ENCODE data around the gene SMG9. TPM values are rescaled to one million over a fixed set of nuclear protein-coding genes. Genes with fewer than 3 reads are reported as not detected.
"Not testable (repeated sequence)": the region's sequence is repeated elsewhere in the genome, so short reads cannot be mapped to it uniquely, and the experiment has no call there.

SMG9 gene
- total RNA-seq, 1 donor from 2014 or later = 4.7 TPM

DNA sequence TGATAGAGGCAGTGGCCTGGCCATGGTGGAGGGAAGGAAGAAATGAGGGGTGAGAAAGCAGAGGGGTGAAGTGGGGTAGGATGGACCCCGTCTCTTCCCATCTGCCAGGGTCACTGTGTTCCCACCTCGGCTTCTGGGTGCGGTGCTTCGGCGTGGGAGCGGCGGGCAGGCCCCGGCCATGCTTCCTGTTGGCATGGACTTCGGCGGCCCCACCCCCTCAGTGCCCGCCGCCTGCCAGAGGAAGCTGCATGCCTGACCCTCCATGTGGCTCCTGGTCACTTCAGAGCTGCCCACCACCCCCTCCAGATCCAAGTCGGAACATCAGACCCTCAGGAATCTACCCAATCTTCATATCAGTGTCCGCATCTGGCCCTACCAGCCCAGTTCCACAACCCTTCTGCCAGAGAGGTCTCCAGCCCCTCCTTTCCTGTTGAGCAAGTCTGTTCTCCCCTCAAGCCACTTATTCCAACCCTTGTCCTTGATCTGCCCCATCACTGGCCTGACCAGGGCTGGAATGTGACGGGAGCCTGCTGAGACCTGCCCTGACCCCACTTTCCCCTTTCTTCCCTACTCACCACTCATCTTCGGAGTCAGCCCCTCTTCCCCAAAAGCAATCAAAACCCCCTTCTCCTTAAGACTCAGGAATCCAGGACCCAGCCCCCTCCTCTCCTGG, 24.5 kb upstream of the SMG9 start:
- Histone ChIP-seq H3K36me3 (ENCODE audit: control insufficient read depth, insufficient read depth, low read length) (no peaks in the 10 kb centered on the region), H3K4me3 (ENCODE audit: low read depth, low read length) (no peak overlapping the region), H3K27me3 (ENCODE audit: control insufficient read depth, insufficient read depth, low read length) (no peaks in the 10 kb centered on the region)
- no peak for FAIRE-seq
- DNase-seq (ENCODE audit: low read depth) = no peak
- TF ChIP-seq, protein P1, sequence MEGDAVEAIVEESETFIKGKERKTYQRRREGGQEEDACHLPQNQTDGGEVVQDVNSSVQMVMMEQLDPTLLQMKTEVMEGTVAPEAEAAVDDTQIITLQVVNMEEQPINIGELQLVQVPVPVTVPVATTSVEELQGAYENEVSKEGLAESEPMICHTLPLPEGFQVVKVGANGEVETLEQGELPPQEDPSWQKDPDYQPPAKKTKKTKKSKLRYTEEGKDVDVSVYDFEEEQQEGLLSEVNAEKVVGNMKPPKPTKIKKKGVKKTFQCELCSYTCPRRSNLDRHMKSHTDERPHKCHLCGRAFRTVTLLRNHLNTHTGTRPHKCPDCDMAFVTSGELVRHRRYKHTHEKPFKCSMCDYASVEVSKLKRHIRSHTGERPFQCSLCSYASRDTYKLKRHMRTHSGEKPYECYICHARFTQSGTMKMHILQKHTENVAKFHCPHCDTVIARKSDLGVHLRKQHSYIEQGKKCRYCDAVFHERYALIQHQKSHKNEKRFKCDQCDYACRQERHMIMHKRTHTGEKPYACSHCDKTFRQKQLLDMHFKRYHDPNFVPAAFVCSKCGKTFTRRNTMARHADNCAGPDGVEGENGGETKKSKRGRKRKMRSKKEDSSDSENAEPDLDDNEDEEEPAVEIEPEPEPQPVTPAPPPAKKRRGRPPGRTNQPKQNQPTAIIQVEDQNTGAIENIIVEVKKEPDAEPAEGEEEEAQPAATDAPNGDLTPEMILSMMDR (IDR thresholded peaks at IDR 0.05; ENCODE audit: insufficient read depth, low read length, severe bottlenecking) = no peak

DNA sequence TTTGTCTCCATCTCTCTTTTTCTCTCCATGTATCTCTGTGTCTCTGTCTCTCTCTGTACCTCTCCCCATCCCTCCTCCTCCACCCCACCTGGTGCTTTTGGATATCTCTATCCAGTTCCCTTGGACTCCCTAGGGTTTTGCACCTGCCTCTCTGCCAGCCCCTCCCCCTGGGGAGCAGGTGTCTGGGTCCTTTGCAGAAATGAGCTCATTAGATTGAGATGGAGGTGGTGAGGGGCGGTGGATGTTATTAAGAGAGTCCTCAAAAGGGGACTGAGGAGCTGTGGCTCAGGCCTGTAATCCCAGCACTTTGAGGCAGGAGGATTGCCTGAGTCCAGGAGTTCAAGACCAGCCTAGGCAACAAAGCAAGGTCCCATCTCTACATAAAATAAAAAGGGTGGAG, 23.9 kb upstream of the SMG9 start:
- H3K36me3 ChIP-seq (ENCODE audit: control insufficient read depth, insufficient read depth, low read length) = no peaks in the 10 kb centered on the region
- FAIRE-seq = no peak
- no peaks in the 10 kb centered on the region for H3K27me3 ChIP-seq (ENCODE audit: control insufficient read depth, insufficient read depth, low read length)
- DNase-seq (ENCODE audit: low read depth) = no peak
- TF ChIP-seq, protein P1 (IDR thresholded peaks at IDR 0.05; ENCODE audit: insufficient read depth, low read length, severe bottlenecking) = no peak
- no peak overlapping the region for H3K4me3 ChIP-seq (ENCODE audit: low read depth, low read length)

DNA sequence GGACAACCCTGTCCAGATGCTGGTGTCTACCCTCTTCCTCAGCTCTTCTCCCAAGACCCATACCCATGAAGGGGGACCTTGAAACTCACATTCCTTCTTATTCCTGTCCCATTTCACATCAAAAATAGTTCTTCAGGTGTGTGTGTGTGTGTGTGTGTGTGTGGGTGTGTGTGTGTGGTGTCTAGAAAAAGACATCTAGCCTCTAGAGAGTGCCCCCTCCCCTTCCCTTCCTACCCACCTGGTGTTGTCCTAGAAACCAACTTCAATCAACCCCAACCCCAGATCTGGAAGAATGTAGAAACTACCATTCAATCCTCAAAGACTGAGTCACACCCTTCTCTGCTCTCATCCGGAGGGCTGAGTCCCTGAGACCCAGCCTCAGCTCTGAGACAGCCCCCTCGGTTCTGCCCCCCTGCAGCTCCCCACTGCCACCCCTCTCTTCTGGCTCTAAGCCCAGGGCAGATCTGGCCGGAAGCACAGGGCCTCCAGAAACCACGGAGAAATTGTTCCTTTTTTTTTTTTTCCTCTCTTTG, 22.5 kb upstream of the SMG9 start:
- TF ChIP-seq, protein P1 (IDR thresholded peaks at IDR 0.05; ENCODE audit: insufficient read depth, low read length, severe bottlenecking) = no peak
- FAIRE-seq = no peak
- DNase-seq (ENCODE audit: low read depth) = no peak
- Histone ChIP-seq H3K36me3 (ENCODE audit: control insufficient read depth, insufficient read depth, low read length) (no peaks in the 10 kb centered on the region), H3K27me3 (ENCODE audit: control insufficient read depth, insufficient read depth, low read length) (no peaks in the 10 kb centered on the region), H3K4me3 (ENCODE audit: low read depth, low read length) (no peak overlapping the region)

DNA sequence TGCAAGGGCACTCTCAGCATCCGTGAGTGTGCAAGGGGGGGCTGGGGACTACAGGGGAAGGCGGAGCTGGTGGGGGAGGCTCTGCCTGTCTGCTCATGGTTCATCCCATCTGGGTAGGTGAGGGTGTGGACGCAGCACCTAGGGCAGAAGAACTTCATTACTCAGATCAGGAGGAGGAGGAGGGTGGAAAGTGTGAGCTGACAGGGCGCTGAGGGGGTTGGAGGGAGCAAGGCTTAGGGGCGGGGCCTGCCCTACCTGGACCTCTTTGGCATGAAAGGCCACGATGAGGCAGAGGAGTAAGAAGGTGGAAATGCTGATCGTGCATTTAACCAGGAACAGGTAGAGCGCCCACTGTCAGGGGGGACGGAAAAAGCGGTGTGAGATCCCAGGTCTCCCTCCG, 21.5 kb upstream of the SMG9 start:
- no peak overlapping the region for H3K4me3 ChIP-seq (ENCODE audit: low read depth, low read length)
- no peaks in the 10 kb centered on the region for H3K36me3 ChIP-seq (ENCODE audit: control insufficient read depth, insufficient read depth, low read length)
- TF ChIP-seq, protein P1 (IDR thresholded peaks at IDR 0.05; ENCODE audit: insufficient read depth, low read length, severe bottlenecking) = no peak
- no peaks in the 10 kb centered on the region for H3K27me3 ChIP-seq (ENCODE audit: control insufficient read depth, insufficient read depth, low read length)
- DNase-seq (ENCODE audit: low read depth) (no peak), FAIRE-seq (no peak)

DNA sequence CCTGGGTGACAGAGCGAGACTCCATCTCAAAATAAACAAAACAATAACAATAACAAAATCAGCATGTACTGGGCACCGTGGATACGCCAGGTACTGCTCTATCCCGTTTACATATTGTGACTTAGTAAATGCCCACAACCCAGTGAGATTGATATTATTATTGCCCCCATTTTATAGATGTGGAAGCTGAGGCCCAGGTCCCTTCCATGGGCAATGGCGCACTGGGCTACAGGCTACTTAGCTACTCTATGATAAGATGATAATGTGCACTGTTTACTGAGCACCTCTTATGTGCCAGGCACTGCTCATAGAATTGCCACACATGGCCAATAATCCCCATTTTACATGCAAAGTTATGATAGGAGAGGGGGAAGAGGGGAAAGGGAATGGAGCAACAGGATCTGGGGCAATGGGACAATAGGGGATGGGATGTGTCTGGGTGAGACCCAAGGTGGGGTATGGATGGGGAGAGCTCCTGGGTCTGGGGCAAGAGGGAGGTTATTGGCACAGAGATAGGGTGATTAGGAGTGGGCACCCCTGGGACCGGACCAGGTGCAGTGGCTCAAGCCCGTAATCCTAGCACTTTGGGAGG, 20.6 kb upstream of the SMG9 start:
- Histone ChIP-seq H3K36me3 (ENCODE audit: control insufficient read depth, insufficient read depth, low read length) (no peaks in the 10 kb centered on the region), H3K27me3 (ENCODE audit: control insufficient read depth, insufficient read depth, low read length) (no peaks in the 10 kb centered on the region), H3K4me3 (ENCODE audit: low read depth, low read length) (no peak overlapping the region)
- TF ChIP-seq, protein P1 (IDR thresholded peaks at IDR 0.05; ENCODE audit: insufficient read depth, low read length, severe bottlenecking) = no peak
- DNase-seq (ENCODE audit: low read depth) (no peak), FAIRE-seq (no peak)

DNA sequence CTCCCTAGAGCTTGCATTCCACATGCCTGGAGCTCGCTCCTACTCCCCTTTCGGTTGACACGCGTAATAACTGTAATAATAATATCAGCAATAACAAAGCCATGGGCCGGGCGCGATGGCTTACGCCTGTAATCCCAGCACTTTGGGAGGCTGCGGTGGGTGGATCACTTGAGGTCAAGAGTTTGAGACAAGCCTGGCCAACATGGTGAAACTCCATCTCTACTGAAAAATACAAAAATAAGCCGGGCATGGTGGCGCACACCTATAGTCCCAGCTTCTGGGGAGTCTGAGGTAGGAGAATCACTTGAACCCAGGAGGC, 20.1 kb upstream of the SMG9 start:
- H3K27me3 ChIP-seq (ENCODE audit: control insufficient read depth, insufficient read depth, low read length); H3K4me3 ChIP-seq (ENCODE audit: low read depth, low read length); H3K36me3 ChIP-seq (ENCODE audit: control insufficient read depth, insufficient read depth, low read length); FAIRE-seq; DNase-seq (ENCODE audit: low read depth): not testable (repeated sequence)

All from bronchial epithelial cell (primary cell).